Stimulated activated CD8-positive, alpha-beta memory T cell treated with anti-CD3 and anti-CD28 coated beads, Interleukin-12 subunit alpha, Interleukin-12 subunit beta, amount 100 ng/mL, for 24 hours (primary cell): ENCODE data around the gene SEMA4D.
"Not testable (repeated sequence)": the region's sequence is repeated elsewhere in the genome, so short reads cannot be mapped to it uniquely, and the experiment has no call there.

Experiments used
- DNase-seq: peaks from one replicate; pipeline ENCODE4 v3.0.0-alpha.2; 2020; ENCODE audit errors: extremely low read depth

Gene SEMA4D

GRCh38 chr9:89387197-89387849 is 110.6 kb downstream of the SEMA4D start:
- DNase-seq: no peak

DNA sequence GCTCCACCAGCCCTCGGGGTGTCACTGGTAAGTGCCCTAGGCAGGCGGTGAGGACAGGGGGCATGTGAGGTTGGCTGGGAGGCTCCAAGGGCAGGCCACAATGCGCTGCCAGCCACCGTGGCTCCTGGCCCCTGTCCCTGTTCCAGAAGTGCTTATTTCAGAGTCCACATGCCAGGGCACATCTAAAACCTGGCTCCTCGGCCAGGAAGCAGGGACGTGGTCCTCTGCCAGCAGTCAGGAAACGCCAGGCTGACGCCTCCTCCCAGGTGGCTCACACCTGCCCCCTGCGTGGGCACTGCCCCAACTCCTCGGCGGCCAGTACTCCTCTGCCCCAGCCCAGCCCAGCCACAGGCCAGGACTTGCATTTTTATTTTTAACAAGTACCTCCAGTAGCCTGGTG is 111.1 kb downstream of the SEMA4D start:
- DNase-seq: no peak

DNA sequence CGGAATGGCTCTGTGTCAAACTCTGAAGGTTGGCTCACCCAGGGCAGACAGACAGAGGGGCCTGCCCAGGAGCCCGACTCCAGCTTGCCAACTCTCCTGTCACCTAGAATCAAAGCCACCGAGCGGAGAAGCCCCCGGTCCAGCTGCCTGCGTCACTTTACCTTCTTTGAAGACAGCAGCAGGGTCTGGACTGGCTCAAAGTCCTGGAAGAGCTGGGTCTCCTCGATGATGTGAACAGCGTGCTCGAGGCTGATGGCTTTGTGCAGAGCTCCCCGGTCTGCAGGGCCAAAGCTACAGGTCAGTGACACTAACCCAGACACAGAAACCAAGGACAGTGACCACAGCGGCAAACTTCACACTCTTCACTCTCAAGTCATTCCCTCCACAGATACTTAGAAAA is 111.7 kb downstream of the SEMA4D start:
- no peak for DNase-seq

GRCh38 chr9:89384783-89385182 is 113.1 kb downstream of the SEMA4D start:
- no peak for DNase-seq

GRCh38 chr9:89383721-89384300 is 114.1 kb downstream of the SEMA4D start:
- no peak for DNase-seq

GRCh38 chr9:89383030-89383720 is 114.7 kb downstream of the SEMA4D start:
- DNase-seq: no peak

- no peak for DNase-seq
Measured at GRCh38 chr9:89382026-89382986, 115.6 kb downstream of the SEMA4D start.

- no peak for DNase-seq
Measured at GRCh38 chr9:89381308-89381609, 116.7 kb downstream of the SEMA4D start.

- DNase-seq: no peak
Measured at GRCh38 chr9:89380437-89381307, 117.2 kb downstream of the SEMA4D start.

GRCh38 chr9:89379508-89380115 is 118.3 kb downstream of the SEMA4D start:
- DNase-seq: no peak

DNA sequence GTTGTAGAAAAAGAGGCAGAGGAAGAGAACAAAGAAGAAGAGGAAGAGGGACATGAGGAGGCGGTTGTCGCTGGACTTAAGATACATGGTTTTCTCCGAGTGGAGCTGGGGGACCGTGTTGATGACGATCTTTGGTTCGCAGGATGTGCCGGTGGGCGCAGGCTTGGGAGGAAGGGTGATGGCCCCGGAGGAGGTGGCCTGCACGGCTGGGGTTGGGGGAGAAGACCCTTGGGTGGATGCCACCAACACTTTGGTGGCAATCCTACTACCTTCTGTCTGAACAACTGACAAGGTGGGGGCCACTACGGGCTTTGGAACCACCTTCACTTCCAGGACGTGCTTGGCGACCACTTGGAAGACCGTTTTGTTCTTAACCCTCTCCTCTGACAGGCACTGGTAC is 118.9 kb downstream of the SEMA4D start:
- no peak for DNase-seq

- DNase-seq: no peak
Measured at GRCh38 chr9:89378541-89378940, 119.4 kb downstream of the SEMA4D start.

DNA sequence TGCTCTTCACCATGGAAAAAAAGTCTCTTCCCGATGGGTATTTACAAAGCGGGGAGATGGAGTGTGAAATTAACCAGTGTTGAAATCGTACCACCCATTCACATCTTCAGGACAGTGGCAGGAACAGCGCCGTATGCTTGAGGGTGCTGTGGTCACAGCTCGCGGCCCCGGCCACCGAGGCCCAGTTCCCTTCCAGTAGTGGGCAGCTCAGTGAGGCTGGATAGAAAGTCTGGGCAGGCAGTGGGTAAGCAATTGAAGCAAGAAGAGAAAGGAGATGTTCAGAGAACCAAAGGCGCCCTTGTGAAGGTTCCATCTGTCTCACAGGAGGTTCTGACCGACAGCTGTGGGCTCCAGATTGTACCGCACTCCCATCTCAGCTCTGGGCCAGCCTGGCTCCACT is 120.5 kb downstream of the SEMA4D start:
- no peak for DNase-seq

GRCh38 chr9:89376741-89377351 is 121.1 kb downstream of the SEMA4D start:
- no peak for DNase-seq

GRCh38 chr9:89376286-89376685 is 121.6 kb downstream of the SEMA4D start:
- DNase-seq: no peak

- DNase-seq: no peak
Measured at GRCh38 chr9:89375191-89375760, 122.6 kb downstream of the SEMA4D start.

- DNase-seq: no peak
Measured at GRCh38 chr9:89374176-89374575, 123.7 kb downstream of the SEMA4D start.

- no peak for DNase-seq
Measured at GRCh38 chr9:89372979-89373378, 124.9 kb downstream of the SEMA4D start.

DNA sequence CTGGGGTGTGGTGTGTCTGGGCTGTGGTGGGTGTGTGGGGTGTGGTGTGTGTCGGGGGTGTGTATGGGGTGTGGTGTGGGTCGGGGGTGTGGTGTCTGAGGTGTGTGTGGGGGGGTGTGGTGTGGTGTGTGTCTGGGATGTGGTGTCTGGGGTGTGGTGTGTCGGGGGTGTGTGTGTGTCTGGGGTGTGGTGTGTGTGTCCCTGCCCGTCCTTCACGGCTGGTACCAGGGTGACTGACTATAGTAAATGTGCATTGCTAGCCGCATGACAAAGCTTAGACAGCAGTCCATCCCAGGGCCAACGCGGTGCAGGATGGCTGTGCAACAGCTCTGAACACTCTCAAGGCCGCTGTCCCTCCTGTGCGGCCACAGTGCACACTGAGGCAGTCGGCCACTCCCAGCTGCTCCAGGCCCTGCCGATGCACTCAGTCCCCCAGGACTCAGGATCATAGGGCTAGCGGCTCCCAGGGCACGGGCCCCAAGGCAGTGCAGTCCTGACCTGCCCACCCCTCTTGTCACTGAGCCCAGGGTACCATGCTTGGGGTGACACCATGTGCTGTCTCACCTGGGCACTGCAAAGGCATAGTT is 125.6 kb downstream of the SEMA4D start:
- DNase-seq: no peak

DNA sequence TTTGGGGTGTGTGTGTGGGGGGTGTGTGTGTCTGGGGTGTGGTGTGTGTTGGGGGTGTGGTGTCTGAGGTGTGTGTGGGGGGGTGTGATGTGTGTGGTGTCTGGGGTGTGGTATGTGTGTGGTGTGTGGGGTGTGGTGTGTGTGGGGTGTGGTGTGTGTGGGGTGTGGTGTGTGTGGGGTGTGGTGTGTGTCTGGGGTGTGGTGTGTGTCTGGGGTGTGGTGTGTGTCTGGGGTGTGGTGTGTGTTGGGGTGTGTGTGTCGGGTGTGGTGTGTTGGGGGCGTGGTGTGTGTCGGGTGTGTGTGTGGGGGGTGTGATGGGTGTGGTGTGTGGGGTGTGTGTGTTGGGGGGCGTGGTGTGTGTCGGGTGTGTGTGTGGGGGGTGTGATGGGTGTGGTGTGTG is 126.1 kb downstream of the SEMA4D start:
- not testable (repeated sequence) for DNase-seq
